Ramos (cell line): Measurements from ENCODE around the gene HSPG2.
"Not testable (repeated sequence)": the region's sequence is repeated elsewhere in the genome, so short reads cannot be mapped to it uniquely, and the experiment has no call there.

Source experiments
- in situ Hi-C: fragments of 300-500 bp; cut with MboI; formaldehyde crosslinking; loops from one replicate; pipeline ENCODE4 v1.14.3; 2022; ENCODE audit warnings: low sequenced_read_pairs; ENCODE audit not compliant: unreplicated experiment

HSPG2 gene

DNA sequence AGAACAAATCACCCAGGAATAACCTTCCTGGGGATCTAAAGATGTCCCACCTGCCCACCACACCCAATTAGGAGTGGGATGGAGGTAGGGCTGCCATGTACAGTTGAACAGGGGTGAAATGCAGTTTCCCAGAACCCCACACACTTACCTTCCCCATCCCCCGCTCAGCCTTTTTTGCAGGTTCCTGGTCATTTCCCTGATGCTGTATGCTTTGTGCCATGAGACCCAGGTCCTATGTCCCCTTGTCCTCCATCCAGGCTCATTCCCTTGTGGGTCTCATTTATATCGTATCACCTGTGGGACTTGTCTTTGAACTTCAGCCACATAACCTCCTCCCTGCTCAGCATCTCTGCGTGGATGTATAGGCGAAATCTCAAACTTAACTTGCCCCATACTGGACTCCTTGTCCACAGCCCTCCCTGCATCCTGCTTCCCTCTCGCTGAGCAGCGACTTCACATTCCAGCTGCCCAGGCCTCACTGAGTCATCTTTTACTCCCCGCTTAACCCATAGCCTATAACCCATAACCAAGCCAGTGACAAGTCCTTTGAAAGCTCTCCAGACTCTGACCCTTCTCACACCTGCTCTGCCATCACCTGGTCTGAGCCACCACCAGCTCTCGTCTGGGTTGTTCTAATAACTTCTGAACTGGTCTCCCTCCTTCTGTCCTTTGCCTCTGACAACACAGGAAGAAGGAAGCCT, 120.4 kb downstream of the HSPG2 start:
- in situ Hi-C loops: no loop called here

DNA sequence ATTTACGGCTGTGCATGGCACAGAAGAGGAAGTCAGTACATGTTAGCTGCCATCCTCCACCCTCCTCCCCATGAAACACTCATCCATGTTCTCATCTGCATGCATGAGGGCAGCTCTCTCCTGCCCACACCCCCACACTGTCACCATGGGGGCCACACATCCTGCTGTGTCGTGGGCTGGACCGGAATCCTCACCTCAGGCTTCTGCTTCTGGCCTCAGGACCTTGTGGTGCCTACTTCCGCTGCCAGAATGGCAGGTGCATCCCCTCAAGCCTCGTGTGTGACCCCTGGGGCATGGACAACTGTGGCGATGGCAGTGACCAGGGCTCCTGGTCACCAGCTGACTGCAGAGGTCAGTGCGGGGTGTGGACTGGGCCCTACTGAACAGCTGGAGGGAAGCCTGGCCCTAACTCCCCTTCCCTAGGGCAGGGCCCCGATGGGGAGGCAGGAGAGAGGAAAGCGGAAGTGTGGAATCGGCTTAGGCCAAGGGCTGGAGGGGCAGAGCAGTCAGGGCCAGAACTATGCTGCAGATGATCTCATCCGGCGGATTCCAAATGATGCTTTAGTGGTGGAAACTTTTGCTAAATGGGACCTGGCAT, 121.3 kb downstream of the HSPG2 start:
- in situ Hi-C loops: no loop called here

DNA sequence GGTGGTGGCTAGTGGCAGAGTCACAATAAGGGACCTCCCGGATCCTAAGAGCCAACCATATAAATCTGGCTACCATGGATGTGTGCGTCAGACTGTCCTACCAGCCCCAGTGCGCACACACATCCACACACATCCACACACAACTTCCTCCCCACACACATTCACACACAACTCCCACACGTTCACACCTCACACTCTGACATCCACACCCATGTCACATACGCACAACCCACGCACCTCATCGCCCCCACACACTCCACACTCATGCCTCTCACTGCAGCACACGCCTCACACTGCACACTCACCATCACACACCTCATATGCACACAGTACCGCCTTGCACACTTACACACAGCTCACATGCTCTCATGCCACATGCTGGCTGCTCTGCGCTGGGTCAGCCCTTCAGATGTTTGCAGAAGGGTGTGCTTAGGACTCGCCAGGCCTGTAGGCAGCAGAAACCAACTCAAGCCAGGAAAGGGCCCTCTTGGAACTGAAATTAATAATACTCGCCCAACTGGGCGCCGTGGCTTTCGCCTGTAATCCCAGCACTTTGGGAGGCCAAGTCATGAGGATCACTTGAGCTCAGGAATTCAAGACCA, 122.0 kb downstream of the HSPG2 start:
- in situ Hi-C loops: no loop called here

DNA sequence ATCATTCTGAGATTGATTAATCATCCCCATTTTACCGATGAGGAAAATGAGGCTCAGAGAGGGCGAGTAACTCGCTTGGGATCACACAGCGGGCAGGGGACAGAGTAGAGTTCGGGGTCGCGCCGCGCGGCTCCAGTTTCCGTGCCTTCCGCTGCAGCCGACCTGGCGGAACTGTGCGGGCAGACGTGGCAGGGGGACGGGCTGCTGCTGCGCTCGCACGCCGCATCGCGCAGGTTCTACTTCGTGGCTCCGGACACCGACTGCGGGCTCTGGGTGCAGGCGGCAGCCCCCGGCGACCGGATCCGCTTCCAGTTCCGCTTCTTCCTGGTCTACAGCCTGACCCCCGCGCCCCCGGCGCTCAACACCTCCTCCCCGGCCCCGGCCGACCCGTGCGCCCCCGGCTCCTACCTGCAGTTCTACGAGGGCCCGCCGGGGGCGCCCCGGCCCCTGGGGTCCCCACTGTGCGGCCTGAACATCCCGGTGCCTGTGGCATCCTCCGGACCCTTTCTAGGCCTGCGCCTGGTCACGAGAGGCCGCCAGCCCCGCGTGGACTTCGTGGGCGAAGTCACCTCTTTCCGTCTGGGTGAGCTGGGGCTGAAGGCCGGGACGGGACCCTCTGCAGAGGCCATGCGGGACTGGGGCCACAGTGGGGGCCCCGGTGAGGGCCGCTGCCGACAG, 122.7 kb downstream of the HSPG2 start:
- in situ Hi-C loops: no loop called here

DNA sequence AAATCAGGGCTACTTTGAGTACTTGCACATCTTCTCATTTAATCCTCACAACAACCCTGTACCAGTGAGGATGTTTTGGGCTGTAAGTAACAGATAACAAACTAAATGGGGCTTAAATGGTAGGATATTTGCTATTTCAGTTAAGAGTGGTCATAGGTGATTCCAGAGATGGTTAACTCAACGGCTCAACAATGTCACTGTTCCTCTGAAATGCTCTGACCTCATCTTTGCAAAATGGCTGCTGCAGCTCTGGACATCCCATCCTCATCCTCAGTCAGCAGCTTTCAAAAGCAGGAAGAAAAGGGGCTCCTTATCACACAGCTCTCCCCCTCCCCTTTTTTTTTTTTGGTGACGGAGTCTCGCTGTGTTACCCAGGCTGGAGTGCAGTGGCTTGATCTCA, 123.6 kb downstream of the HSPG2 start:
- in situ Hi-C loops: no loop called here

DNA sequence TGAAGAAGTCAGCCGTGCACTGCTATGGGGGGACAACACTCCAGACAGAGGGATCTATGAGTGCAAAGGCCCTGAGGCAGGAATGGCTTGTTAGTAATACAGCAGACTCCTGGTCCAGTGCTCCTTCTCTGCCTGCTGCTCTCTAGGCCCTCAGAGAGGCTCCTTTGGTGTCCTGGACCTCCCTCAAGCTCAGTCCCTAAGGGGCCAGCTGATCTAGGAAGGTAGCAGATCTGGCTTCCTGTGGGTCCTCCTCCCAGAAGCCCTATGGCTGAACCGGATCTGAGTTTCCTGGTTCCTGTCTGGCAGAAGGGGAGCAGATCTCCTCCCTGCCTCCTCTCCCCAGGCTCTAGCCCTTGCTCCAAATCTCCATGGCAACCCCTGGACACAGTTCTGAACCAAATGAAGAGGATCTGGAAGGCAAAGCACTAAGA, 125.2 kb downstream of the HSPG2 start, which contains the start of gene LDLRAD2:
Gene LDLRAD2 (plus strand): TSS at position 391 of the 431 bp plus-strand sequence. CDS start 187 bp downstream, outside the sequence.
- in situ Hi-C loops: no loop called here

DNA sequence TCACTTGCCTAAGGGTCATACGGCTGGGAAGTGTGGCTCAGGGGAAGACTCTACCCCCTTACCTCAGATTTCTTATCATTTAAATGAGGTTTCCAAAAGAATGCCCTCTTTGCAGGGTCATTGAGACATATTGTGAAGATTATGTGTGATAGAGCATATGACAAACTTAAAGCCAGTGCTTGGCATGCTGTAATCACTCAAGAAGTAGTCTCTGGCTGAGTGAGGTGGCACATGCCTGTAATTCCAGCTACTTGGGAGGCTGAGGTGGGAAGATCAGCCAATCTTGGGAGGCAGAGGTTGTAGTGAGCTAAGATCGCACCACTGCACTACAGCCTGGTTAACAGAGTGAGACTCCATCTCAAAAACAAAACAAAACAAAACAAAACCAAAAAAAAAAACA, 132.6 kb downstream of the HSPG2 start:
- in situ Hi-C loops: no loop called here

DNA sequence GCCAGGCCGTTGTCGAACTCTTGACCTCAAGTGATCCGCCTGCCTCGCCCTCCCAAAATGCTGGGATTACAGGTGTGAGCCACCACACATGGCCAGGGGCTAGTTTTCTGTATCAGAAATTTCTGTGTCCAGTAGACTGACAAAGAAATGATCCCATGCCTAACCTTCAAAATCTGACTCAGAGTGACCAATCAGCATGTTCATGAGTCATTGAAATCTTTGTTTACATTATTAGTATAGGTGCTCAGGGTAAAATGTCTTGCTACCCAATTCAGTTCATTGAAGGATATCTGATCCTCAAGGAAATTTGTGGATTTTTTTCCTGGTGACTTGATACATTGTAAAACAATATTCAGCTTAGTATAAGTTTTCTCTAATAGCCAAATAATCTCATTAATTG, 136.0 kb downstream of the HSPG2 start:
- in situ Hi-C loops: no loop called here

DNA sequence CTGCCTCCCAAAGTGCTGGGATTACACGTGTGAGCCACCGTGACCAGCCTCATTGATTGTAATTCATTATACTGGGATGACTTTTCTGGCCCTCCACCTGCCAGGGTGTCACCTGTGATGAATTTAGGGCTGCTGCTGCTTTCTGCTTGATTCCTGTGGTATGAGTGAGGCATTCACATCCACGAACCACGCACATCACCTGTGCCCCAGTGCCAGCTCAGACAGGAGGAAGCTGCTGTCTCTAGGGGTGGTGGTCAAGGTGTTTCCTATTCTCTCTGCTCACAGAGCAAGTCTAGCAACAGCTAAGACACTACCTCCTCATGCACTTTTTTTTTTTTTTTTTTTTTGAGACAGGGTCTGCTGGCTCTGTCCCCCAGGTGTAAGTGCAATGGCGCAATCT, 137.4 kb downstream of the HSPG2 start:
- in situ Hi-C loops: no loop called here

DNA sequence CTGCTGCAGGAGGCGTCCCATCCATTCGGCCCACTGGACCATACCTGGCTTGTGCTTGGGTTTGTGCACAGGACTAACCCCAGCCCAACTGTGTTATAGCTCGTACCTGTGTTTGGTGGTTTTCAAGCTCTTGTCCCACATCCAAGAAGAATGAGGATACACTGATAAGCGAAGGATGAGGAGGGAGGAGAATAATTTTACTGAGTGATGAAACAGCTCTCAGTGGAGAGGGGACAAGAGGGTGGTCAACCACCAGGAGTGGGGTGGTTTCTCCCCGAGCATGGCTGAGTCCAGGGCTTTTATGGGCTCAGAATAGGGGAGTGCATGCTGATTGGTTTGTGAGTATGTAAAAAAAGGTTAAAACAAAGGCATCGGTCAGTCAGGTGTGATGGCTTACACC, 142.0 kb downstream of the HSPG2 start:
- in situ Hi-C loops: no loop called here

DNA sequence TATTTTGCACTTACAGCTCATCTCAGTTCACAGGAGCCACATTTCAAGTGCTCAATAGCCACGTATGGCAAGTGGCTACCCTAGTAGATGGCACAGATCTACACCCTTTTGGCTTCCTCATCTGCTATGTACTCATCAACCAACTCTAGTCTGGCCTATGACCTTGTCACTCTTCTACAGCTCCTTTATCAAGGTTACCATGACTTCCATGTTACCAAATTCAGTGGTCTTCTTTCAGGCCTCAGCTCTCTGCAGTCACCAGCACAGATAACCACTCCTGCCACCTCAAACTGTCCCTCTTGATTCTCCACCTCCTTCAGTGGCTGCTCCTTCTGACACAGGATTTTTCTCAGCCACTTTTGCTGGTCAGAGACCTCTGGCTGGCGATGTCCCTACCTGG, 142.5 kb downstream of the HSPG2 start:
- in situ Hi-C loops: no loop called here

DNA sequence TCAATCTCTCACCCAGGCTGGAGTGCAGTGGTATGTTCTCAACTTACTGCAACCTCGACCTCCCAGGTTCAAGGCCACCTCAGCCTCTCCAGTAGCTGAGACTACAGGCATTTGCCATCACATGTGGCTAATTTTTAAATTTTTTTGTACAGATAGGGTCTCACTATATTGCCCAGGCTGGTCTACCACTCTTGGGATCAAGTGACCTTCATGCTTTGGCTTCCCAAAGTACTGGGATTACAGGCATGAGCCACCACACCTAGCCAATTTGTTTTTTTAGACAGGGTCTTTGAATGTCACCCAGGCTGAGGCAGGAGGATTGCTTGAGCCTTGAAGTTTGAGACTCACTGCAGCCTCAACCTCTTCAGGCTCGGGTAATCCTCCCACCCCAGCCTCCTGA, 144.0 kb downstream of the HSPG2 start:
- in situ Hi-C loops: no loop called here

DNA sequence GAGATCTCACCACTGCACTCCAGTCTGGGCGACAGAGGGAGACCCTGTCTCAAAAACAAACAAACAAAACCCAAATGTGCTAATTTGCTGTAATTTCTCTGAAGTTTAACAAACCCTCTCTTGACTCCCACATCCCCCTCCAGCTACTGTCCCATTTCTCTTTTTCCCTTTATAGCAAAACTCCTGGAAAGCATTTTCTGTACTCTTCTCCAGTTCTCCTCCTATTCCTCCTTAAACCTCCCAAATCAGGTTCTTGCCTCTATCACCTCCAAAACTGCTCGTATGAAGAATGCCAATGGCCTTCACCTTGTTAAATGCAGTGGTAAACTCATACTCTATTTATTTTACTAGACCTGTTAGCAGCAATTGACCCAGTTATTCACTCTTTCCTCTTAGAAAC, 150.5 kb downstream of the HSPG2 start:
- in situ Hi-C loops: no loop called here

DNA sequence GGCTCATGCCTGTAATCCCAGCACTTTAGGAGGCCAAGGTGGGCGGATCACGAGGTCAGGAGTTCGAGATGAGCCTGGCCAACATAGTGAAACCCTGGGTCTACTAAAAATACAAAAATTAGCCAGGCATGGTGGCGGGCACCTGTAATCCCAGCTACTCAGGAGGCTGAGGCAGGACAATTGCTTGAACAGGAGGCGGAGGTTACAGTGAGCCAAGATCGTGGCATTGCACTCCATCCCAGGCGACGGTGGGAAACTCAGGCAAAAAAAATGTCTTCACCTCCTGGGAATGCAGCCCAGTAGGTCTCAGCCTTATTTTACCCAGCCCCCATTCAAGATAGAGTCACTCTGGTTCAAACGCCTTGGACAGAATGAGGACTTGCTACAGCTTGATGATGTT, 151.3 kb downstream of the HSPG2 start:
- in situ Hi-C loops: not testable (repeated sequence)

DNA sequence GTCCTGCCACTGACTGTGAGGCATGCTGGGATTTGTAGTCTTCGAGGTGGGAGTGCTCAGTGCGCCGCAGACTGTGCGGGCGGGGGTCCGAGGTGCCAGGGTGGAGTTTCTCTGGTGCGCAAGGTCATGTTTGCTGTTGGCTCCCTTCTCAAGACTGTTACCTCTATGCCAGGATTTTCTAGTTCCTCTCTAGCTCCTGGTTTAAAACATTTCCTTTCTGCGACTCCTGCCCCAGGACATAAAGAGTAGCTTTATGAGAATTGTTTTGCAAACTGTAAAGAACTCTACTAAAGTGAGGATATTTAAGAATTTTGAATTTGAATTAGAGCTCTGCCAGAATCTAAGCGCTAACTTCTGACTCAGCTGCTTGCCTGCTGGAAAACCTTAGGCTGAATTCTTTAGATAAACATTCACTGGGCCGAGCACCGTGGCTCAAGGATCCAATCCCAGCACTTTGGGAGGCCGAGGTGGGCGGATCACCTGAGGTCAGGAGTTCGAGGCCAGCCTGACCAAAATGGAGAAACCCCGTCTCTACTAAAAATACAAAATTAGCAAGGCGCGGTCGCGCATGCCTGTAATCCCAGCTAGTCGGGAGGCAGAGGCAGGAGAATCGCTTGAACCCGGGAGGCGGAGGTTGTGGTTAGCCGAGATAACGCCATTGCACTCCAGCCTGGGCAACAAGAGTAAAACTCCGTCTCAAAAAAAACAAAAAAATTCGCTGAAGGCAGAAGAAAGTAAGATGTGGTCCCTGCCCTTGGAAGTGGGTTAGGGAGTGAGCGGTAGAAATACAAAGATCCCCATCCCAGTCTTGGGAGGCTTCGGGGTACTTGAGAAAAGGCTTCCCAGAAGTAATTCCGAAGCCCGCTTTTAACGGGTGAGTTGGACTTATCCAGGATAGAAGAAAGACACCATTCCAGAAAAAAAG, 153.2 kb downstream of the HSPG2 start:
- in situ Hi-C loops: no loop called here

DNA sequence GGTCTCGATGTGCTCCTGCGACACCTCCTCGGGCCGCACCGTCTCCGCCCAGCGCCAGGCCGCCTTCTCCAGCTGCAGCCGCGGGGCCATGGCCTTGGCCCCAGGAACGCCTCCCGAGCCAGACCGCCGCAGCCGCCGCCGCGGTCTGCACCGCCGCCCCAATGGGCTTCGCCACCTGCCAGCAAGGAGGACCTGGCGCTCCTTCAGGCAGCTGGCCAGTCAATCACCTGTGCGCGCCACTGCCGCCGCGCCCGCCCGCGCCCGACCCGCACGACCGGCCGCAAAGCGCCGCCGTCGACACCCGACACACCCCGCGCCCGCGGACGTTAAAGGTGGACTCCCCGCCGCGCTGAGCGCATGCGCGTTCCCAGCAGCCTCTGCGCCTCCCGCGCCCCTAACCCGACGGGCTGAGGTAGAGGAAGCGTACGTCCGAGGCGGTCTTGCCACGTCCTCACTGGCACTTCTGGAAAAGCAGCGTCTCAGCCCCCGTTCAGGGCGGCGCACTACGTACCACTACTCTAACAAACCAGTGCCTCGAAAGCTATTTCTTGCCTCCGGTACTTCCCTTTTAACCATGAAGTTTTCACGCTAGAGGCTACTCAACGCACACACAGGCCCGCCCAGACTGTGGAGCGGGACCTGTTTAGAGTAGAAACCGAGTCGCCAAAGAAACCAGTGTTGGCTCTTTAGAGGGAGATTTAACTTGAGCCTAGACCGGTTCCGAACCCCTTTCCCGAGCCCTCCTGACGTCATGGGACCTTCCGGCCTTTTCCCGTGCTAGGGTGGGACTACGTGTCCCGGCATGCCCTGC, 154.0 kb downstream of the HSPG2 start, which contains the start of gene USP48:
Gene USP48 (minus strand): TSS at position 282 of the 811 bp plus-strand sequence. CDS start 192 bp downstream, at position 90.
- in situ Hi-C loops: no loop called here

DNA sequence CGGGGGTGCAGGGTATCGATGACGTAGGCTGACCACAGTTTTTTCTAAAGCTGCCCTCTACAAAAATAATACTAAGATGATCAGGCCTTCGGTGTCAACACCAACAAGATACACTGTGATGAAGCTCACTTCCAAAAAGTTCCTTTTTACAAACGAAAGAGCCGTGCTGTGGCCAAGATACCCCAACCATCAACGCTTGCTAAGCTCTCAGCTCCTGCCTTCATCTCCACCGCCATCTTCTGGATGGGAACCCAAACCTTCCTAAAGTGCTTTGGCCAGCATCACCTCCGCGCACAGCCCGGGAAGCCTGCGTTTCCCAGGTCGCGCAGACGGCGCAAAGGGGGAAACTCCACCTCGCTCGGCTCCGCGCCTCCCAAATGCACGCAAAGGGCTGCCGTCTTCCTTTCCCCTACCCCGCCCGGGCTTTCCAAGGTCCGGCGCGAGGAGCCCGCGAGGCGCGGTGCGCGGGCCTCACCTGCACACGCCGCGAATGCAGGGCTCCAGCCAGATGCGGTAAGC, 154.7 kb downstream of the HSPG2 start:
- in situ Hi-C loops: no loop called here

DNA sequence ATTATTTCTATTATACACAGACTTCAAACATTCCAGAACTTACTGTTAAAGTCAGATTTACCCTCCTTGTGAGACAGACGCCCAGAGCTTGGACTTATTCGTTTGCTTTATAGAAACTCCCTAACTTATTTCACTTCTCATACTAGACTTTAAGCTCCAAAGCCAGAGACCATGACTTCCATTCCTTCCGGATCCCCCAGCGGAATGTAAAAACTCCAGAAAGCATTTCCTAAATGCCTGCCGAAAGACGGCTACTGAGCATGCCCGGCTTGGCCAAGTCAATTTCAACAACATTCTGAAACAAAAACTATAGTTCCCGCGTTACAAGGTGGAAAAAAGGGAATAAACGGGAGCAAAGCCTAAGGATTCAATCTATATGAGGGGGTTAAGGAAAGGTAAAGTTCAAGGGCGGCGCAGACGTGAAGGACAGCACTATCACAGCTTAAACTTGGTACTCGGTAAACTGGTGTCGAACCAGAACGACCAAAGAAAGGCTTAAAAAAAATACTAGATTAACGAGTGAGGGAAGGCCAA, 155.2 kb downstream of the HSPG2 start:
- in situ Hi-C loops: no loop called here
